NCI-H510A (cell line): ENCODE measurements around the gene CGB7.
"Not testable (repeated sequence)": the region's sequence is repeated elsewhere in the genome, so short reads cannot be mapped to it uniquely, and the experiment has no call there.

ENCODE experiments used
- DNase-seq: peaks from one replicate; lab custom pipeline; 2025; lab: John Stamatoyannopoulos, UW

CGB7 gene

DNA sequence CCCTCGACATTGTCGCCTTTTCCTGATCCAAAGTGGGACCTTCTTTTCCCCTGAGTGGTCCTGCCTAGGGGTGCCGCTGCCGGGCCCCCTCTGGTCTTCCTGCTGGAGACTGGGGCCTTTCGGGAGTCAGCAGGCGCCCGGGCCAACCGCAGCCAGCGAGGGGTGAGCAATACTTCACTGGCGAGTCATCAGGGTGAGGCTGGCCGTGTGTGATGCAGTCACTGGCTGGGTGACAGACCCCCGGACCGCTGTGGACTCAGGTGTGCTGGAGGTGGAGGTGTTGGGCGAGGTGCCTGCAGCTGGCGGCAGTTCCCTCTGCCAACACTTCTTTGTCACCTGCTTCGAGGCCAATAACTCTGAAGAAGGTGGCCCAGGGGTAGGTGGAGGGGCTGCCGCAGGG, 15.4 kb downstream of the CGB7 start:
- DNase-seq, result no peak

DNA sequence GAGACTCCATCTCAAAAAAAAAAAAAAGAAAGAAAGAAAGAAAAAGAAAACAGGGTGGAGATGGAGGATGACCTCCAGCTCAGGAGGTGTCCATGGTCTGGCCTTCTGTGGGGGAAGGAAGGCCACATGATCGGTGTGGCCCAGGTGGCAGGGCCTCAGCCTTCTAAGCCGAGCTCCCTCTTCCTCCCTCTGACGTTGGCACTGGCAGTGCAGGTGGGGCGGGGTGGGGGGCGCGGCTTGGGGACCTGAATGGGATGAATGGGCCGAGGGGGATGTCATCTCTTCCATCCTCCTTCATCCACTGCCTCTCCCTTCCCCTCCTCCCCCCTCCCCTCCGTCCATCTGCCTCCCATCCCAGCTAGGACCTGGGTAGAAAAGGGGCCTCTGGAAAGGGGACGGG, 17.8 kb downstream of the CGB7 start:
- DNase-seq, result not testable (repeated sequence)

DNA sequence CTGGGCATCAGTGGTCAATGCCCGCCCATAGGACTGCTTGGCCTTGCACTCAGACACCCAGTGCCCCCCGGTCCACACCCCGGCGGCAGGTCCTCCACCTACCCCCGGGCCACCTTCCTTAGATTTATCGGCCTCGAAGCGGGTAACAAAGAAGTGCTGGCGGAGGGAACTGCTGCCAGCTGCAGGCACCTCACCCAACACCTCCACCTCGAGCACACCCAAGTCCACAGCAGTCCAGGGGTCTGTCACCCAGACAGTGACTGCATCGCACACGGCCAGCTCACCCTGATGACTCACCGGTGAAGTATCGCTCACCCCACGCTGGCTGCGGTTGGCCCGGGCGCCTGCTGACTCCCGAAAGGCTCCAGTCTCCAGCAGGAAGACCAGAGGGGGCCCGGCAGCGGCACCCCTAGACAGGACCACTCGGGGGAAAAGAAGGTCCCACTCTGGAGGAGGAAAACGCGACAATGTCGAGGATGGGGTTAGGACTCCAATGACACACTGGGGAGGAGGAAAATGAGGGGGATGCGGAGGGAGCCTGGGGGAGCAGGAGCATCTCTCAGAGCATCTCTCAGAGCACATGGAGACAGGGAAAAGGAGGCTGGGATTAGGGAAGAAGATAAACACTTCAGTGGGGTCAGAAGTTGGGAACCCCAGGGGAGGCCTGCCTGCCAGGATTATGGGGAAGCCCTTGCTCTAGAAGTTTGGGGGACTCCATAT, 18.8 kb downstream of the CGB7 start:
- DNase-seq, result not testable (repeated sequence)

DNA sequence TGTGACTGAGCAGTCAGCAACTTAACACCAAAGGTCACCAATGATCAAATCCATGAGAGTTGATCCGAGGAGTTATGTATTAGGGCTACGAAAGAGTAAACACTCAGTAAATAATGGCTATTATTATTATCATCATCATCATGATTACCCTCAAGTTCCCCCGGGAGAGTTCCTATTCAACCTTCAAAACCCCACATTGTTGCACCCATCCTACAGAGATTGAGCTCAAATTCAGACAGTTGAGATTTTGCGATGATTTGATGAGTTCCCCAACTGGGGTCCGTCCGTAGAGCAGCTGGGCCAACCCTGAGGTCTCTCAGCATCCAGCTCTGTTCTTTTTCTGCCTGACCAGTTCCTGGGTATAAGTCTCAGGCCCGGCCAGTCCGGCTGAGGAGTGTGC, 19.4 kb downstream of the CGB7 start:
- DNase-seq, result not testable (repeated sequence)

DNA sequence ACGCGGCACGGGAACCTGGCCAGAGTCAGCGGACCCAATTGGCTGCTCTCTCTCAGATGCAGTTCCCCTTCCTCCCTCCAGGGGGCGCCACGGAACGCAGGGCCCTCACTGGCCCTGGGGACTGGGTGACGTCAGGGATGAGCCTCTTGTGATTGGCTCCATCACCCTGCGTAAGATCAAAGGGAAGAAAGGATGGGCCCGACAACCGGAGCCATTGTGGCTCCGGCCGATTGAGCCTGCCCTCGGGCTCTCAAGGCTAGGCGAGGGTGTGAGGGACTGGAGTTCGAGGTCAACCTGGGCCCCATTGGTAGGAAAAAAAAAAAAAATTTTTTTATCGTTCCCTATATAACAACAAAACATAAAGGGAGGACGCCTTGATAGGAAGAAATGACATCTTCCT, 20.7 kb downstream of the CGB7 start, which contains the start of gene CGB1:
CGB1 (minus strand) TSS at position 81 of the 400 bp plus-strand sequence. CDS start 184 bp downstream, outside the sequence.
- DNase-seq, result not testable (repeated sequence)

DNA sequence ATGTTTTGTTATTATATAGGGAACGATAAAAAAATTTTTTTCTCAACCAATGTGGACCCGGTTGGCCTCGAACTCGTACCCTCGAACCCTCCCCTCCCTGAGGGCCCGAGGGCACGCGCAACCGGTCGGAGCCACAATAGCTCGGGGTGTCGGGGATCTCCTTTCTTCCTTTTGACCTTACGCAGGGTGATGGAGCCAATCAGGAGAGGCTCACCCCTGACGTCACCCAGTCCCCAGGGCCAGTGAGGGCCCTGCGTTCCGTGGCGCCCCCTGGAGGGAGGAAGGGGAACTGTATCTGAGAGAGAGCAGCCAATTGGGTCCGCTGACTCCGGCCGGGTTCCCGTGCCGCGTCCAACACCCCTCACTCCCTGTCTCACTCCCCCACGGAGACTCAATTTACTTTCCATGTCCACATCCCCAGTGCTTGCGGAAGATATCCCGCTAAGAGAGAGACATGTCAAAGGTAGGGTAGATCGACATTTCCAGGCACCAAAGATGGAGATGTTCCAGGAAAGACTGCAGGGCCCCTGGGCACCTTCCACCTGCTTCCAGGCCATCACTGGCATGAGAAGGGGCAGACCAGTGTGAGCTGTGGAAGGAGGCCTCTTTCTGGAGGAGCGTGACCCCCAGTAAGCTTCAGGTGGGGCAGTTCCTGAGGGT, 25.8 kb downstream of the CGB7 start, which contains the start of gene CGB2:
CGB2 (plus strand) TSS at position 249 of the 660 bp plus-strand sequence; CDS start at position 455, 206 bp downstream.
- DNase-seq, result not testable (repeated sequence)

DNA sequence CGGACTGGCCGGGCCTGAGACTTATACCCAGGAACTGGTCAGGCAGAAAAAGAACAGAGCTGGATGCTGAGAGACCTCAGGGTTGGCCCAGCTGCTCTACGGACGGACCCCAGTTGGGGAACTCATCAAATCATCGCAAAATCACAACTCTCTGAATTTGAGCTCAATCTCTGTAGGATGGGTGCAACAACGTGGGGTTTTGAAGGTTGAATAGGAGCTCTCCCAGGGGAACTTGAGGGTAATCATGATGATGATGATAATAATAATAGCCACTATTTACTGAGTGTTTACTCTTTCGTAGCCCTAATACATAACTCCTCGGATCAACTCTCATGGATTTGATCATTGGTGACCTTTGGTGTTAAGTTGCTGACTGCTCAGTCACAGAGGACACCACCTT, 27.2 kb downstream of the CGB7 start:
- not testable (repeated sequence) for DNase-seq

DNA sequence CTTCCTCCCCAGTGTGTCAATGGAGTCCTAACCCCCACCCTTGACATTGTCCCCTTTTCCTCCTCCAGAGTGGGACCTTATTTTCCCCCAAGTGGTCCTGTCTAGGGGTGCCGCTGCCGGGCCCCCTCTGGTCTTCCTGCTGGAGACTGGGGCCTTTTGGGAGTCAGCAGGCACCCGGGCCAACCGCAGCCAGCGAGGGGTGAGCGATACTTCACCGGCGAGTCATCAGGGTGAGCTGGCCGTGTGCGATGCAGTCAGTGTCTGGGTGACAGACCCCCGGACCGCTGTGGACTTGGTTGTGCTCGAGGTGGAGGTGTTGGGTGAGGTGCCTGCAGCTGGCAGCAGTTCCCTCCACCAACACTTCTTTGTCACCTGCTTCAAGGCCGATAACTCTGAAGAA, 27.8 kb downstream of the CGB7 start:
- not testable (repeated sequence) for DNase-seq

DNA sequence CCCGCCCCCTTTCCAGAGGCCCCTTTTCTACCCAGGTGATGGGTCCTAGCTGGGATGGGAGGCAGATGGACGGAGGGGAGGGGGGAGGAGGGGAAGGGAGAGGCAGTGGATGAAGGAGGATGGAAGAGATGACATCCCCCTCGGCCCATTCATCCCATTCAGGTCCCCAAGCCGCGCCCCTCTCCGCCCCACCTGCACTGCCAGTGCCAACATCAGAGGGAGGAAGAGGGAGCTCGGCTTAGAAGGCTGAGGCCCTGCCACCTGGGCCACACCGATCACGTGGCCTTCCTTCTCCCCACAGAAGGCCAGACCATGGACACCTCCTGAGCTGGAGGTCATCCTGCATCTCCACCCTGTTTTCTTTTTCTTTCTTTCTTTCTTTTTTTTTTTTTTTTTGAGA, 28.9 kb downstream of the CGB7 start:
- not testable (repeated sequence) for DNase-seq

DNA sequence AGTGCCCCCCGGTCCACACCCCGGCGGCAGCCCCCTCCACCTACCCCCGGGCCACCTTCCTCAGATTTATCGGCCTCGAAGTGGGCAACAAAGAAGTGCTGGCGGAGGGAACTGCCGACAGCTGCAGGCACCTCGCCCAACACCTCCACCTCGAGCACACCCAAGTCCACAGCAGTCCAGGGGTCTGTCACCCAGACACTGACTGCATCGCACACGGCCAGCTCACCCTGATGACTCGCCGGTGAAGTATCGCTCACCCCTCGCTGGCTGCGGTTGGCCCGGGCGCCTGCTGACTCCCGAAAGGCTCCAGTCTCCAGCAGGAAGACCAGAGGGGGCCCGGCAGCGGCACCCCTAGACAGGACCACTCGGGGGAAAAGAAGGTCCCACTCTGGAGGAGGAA, 31.9 kb downstream of the CGB7 start:
- not testable (repeated sequence) for DNase-seq

DNA sequence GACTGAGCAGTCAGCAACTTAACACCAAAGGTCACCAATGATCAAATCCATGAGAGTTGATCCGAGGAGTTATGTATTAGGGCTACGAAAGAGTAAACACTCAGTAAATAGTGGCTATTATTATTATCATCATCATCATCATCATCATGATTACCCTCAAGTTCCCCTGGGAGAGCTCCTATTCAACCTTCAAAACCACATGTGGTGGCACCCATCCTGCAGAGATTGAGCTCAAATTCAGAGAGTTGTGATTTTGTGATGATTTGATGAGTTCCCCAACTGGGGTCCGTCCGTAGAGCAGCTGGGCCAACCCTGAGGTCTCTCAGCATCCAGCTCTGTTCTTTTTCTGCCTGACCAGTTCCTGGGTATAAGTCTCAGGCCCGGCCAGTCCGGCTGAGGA, 32.5 kb downstream of the CGB7 start:
- DNase-seq, result not testable (repeated sequence)

DNA sequence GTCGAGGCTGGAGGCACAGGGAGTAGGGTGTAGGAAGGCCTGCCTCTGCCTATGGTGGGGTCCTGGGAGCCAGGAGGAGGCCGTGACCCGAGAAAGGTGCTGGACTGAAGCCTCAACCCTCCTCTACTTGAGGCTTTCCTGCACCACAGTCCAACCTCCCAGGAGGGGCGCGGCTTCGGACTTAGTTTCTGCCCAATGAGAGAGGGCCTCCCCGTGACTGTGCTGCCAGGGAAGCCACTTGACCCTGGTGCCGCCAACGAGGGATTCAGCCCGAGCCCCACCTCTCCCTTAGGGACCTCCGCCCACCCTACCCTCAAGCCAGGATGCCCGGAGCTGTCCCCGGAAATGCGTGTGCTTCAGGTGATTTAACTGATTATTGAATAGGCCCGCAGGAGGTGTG, 33.3 kb downstream of the CGB7 start, which contains the start of gene CGB3:
CGB3 (minus strand) TSS at position 101 of the 400 bp plus-strand sequence. CDS start 362 bp downstream, outside the sequence.
- not testable (repeated sequence) for DNase-seq

DNA sequence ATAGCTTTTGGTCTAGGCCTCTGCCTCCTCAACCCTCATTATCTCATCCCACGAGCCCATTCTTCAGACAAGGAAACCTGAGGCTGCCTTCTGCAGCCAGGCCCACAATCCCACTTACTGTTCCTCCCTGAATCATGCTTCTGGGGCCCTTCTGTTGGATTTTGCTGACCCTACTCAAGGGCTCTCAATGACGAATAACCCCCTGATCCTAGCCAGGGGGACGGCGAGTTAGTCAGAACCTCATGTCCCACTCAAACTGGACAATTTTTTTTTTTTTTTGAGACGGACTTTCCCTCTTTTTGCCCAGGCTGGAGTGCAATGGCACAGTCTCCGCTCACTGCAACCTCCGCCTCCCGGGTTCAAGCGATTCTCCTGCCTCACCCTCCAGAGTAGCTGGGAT, 35.4 kb downstream of the CGB7 start:
- DNase-seq, result no peak

DNA sequence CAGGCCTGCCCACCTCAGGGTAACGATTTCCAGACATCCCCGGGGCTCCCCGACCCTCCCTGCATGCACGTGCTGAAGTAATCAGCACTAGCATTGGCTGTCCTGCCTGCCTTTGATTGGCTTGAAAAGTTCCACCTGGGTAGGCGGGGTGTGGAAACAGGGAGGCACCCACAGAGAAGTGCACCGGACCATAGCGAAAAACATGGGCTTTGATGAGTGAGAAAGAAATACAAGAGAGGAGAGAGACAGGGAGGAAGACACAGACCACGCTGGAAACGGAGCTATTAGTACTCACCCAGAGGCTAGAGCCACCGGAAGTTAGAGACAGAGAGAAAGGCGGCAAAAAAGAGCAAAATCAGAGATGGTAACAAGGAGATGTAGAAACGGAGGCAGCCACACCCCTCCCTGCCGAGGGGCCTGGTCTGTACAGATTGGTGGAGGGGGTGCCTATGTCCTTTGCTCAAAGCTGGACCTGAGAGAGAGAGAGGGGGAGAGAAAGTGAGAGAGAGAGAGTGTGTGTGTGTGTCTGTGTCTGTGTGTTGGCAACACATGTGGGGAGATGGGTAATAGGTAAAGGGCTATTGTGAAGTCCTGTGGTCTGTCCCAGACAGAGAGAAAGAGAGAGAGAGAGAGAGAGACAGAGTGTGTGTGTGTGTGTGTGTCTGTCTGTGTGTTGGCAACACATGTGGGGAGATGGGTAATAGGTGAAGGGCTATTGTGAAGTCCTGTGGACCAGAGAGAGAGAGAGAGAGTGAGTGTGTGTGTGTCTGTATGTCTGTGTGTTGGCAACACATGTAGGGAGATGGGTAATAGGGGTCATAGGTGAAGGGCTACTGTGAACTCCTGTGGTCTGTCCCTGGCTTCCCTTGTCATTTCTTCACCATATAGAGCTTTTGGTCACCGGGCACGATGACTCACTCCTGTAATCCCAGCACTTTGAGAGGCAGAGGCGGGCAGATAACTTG, 36.3 kb downstream of the CGB7 start:
- no peak for DNase-seq

DNA sequence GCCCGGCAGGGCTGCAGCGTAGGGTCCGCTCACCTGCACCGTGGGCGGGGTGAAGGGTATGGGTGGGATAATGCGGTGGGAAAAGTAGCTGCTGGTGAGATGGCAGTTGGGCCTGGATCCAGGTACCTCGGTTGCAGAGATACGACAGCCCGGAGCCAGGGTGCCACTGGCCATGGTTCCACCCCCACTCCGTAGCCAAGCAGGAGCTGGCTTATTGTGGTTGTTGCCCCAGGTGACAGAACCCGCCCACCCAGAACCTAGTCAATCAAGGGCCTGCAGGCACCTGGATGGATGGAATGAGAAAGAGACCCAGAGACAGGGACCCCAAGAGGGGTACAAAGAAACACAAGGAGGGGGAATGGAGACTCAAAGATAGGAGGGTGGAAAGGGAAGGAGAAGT, 37.2 kb downstream of the CGB7 start:
- DNase-seq, result no peak

DNA sequence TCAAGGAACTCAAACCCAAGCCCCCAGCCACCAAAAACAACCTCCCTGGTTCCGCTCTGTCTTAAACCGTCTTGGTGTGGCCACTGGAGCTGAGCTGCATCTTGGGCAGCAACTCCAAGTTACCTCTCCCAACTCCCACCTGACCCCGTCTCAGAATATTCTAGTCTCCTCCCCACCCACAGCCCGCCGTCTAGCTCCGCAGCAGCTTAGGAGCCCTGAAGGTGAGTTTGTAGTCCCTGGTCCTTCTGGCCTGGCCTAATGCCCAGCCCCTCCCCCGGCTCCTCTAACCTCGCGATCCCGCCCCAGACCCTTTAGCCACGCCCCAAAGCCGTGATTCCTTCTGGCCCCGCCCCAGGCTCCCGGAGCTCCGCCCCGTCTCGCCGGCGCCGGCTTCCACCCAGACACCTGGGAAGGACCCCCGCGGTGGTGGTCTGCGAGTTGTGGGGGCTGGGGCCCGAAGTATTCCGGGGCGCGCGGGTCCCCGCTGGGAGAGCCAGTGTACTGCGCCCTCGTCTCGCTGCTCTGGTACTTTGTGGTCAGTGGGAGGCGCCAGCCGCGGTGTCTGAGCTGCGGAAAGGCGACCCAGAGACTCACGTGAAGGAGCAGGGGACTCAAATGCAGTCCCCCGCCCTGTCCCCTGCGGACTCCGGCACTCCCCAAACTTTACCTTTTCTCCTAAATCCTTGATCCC, 38.2 kb downstream of the CGB7 start:
- DNase-seq, result no peak

DNA sequence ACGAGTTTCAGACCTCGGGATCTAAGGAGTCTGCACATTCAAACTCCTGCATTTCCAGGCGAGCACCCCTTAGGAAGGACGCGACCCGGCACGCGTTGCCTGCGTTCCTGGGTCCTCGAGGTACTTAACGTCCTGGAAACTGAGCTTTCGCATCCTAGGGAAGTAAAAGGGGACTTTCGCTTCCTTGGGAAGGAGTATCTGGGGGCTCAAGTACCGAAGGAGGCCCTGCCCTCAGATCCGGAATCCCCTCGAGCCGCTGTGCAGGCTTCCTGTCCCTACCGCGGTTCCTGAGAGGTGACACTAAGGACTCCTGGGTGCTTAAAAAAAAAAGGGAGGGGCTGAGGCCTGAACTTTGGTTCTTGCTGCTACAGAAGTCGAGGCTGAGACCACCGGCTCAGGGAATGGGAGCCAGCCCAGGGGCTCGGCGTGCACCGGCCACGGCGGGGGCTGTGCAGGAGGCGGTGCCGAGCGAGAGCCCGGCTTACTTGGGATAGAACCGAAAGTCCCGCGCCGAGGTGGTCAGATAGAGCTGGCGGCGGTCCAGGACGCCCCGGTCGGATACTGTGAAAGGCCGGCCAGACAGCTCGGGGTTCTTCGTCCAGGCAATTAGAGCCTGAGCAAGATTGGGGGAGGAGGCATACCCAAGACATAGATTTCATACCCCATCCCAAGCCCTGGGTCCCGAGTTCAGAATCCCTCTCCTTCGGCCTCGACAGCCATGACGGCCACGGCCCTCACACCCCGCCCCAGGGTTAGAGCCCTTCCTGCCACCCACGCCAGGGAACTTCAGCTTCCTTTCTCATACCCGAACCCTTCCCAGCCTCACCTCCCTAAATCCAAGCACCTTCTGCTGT, 38.9 kb downstream of the CGB7 start:
- DNase-seq, result not testable (repeated sequence)

DNA sequence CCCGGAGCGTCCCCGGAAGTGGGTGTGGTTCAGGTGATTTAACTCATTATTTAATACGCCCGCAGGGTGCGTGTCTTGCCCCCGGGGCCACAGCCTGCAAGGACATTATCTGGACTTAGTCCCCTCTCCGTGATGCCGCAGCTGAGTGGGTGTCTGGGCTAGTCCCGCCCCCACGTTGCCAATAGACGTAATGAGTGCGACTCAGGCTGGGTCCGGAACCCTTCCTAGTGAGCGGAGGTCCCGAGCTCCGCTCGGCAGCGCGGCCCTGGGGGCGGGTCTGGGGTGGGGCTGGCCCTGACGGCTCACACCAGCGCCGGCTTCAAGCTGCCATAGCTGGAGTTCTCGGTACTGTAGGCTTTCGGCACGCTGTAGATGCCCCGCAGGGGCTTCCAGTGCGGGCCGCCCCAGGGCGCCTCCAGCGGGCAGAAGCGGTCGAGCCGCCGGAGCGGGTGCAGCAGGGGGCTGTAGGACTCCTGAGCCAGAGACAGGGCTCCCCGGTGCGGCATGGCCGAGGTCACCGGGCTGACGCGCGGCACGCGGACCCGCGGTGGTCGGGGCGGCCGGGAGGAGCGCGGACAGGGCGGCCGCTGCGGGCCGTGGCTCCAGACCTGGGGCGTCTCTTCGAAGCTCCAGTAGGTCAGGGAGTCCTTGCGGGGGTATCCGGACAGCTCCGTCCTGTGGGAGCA, 39.7 kb downstream of the CGB7 start:
- no peak for DNase-seq

DNA sequence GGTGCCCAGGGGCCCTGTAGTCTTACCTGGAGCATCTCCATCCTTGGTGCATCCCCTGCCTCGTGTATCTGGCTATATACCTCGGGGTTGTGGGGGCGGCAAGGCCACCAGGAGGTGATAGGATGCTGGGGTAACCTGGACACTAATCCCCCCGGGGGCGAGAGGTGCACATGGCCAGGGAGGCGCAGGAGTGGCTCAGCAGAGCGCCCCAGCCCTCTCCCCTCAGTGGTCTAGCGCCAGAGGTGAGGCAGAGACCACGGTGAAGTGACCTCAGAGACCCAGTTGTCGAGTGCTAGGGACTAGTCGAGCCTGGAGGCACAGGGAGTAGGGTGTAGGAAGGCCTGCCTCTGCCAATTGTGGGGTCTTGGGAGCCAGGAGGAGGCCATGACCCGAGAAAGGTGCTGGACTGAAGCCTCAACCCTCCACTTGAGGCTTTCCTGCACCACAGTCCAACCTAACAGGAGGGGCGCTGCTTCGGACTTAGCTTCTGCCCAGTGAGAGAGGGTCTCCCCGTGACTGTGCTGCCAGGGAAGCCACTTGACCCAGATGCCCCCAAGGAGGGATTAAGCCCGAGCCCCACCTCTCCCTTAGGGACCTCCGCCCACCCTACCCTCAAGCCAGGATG, 40.4 kb downstream of the CGB7 start, which contains the start of gene LHB:
LHB (minus strand) TSS at position 51 of the 625 bp plus-strand sequence; CDS start at position 41, 10 bp downstream.
- no peak for DNase-seq
